H9 (cell line): ENCODE measurements around the gene OXER1. TPM values are rescaled to one million over a fixed set of nuclear protein-coding genes. Genes with fewer than 3 reads are reported as not detected.

ENCODE experiments used
- DNase-seq: peaks from one replicate; pipeline ENCODE4 v3.0.0-alpha.2; 2017
- H2AFZ ChIP-seq: one replicate; pipeline ENCODE4 v1.6.1; 2013; ENCODE audit warnings: mild to moderate bottlenecking, low read length, control low read depth, moderate library complexity
- H2AK5ac ChIP-seq: 2 replicates; pipeline ENCODE4 v1.6.1; 2013; ENCODE audit warnings: low read length, control low read depth, mixed read lengths; ENCODE audit not compliant: insufficient read length
- H2BK120ac ChIP-seq: one replicate; pipeline ENCODE4 v1.6.1; 2013; ENCODE audit warnings: low read depth, mild to moderate bottlenecking, low read length, control low read depth, inconsistent platforms; ENCODE audit not compliant: poor library complexity, severe bottlenecking
- H2BK12ac ChIP-seq: 2 replicates; pipeline ENCODE4 v1.6.1; 2013; ENCODE audit warnings: low read length, control low read depth, mixed read lengths, low read depth; ENCODE audit not compliant: insufficient read length
- H2BK15ac ChIP-seq: 2 replicates; pipeline ENCODE4 v1.6.1; 2013; ENCODE audit warnings: low read depth, low read length, control low read depth
- H2BK20ac ChIP-seq: one replicate; pipeline ENCODE4 v1.6.1; 2013; ENCODE audit warnings: low read depth, mild to moderate bottlenecking, low read length, control low read depth, inconsistent platforms; ENCODE audit not compliant: poor library complexity, severe bottlenecking
- H2BK5ac ChIP-seq: 2 replicates; pipeline ENCODE4 v1.6.1; 2013; ENCODE audit warnings: low read length, control low read depth, mixed read lengths; ENCODE audit not compliant: insufficient read length
- H3K14ac ChIP-seq: 2 replicates; pipeline ENCODE4 v1.6.1; 2013; ENCODE audit warnings: low read length, control low read depth; ENCODE audit not compliant: insufficient read depth
- H3K18ac ChIP-seq: 2 replicates; pipeline ENCODE4 v1.6.1; 2013; ENCODE audit warnings: low read depth, mild to moderate bottlenecking, mixed read lengths, low read length, control low read depth; ENCODE audit not compliant: insufficient read length
- H3K23ac ChIP-seq: 2 replicates; pipeline ENCODE4 v1.6.1; 2013; ENCODE audit warnings: low read length, control low read depth, mixed read lengths, low read depth; ENCODE audit not compliant: insufficient read length
- H3K23me2 ChIP-seq: 2 replicates; pipeline ENCODE4 v1.6.1; 2013; ENCODE audit warnings: low read depth, mild to moderate bottlenecking, mixed read lengths, low read length, control low read depth; ENCODE audit not compliant: insufficient read length, poor library complexity, severe bottlenecking
- H3K27ac ChIP-seq: 2 replicates; pipeline ENCODE4 v1.5.1; 2013; ENCODE audit warnings: low read length, control low read depth, mixed read lengths, low read depth; ENCODE audit not compliant: insufficient read length
- H3K27me3 ChIP-seq: 2 replicates; pipeline ENCODE4 v1.6.1; 2013; ENCODE audit warnings: low read length, control low read depth, inconsistent platforms; ENCODE audit not compliant: insufficient read depth
- H3K4ac ChIP-seq: 2 replicates; pipeline ENCODE4 v1.6.1; 2013; ENCODE audit warnings: low read depth, mild to moderate bottlenecking, control low read depth, inconsistent platforms, low read length, moderate library complexity
- H3K4me1 ChIP-seq: 2 replicates; pipeline ENCODE4 v1.6.1; 2013; ENCODE audit warnings: low read length, control low read depth, inconsistent platforms; ENCODE audit not compliant: insufficient read depth
- H3K4me2 ChIP-seq: 2 replicates; pipeline ENCODE4 v1.6.1; 2013; ENCODE audit warnings: low read length, control low read depth, mixed read lengths; ENCODE audit not compliant: insufficient read length, insufficient read depth
- H3K56ac ChIP-seq: 2 replicates; pipeline ENCODE4 v1.6.1; 2013; ENCODE audit warnings: low read depth, mild to moderate bottlenecking, mixed read lengths, low read length, control low read depth; ENCODE audit not compliant: insufficient read length
- H3K79me1 ChIP-seq: 2 replicates; pipeline ENCODE4 v1.6.1; 2013; ENCODE audit warnings: low read depth, mild to moderate bottlenecking, moderate library complexity, low read length, control low read depth, inconsistent platforms; ENCODE audit not compliant: insufficient read depth, poor library complexity, severe bottlenecking
- H3K79me2 ChIP-seq: 2 replicates; pipeline ENCODE4 v1.6.1; 2013; ENCODE audit warnings: low read length, control low read depth, inconsistent platforms; ENCODE audit not compliant: insufficient read depth
- H3K9ac ChIP-seq: 2 replicates; pipeline ENCODE4 v1.6.1; 2013; ENCODE audit warnings: low read length, control low read depth, mixed read lengths; ENCODE audit not compliant: insufficient read length; ENCODE audit errors: extremely low read depth
- H3K9me3 ChIP-seq: one replicate; pipeline ENCODE4 v1.6.1; 2013; ENCODE audit warnings: low read depth, low read length, inconsistent platforms; ENCODE audit not compliant: control insufficient read depth
- H3T11ph ChIP-seq: one replicate; pipeline ENCODE4 v1.6.1; 2013; ENCODE audit warnings: mild to moderate bottlenecking, low read length, control low read depth, inconsistent platforms
- H4K20me1 ChIP-seq: one replicate; pipeline ENCODE4 v1.6.1; 2013; ENCODE audit not compliant: control insufficient read depth, insufficient read length, insufficient read depth
- H4K5ac ChIP-seq: 2 replicates; pipeline ENCODE4 v1.6.1; 2013; ENCODE audit warnings: low read depth, mild to moderate bottlenecking, mixed read lengths, low read length, control low read depth; ENCODE audit not compliant: insufficient read length
- H4K8ac ChIP-seq: replicated peaks from 2 replicates; pipeline ENCODE4 v1.6.1; 2013; ENCODE audit warnings: low read length, control low read depth, mixed read lengths, low read depth; ENCODE audit not compliant: insufficient read length
- H4K91ac ChIP-seq: 2 replicates; pipeline ENCODE4 v1.6.1; 2013; ENCODE audit warnings: low read depth, mild to moderate bottlenecking, moderate library complexity, mixed read lengths, low read length, control low read depth; ENCODE audit not compliant: insufficient read length
- H3K27ac Mint-ChIP-seq, 3 experiments: 2 replicates in 2 of 3; 3 replicates in 1 of 3; pipeline ENCODE4 v1.8.0; 2020 to 2021; ENCODE audit warnings: mixed read lengths in 3 of 3, mild to moderate bottlenecking in 1 of 3, moderate library complexity in 1 of 3
- H3K27me3 Mint-ChIP-seq: 2 replicates; pipeline ENCODE4 v1.8.0; 2021; ENCODE audit warnings: low read depth, mild to moderate bottlenecking, moderate library complexity, mixed read lengths
- H3K36me3 Mint-ChIP-seq, 3 experiments: 2 replicates in 2 of 3; 3 replicates in 1 of 3; pipeline ENCODE4 v1.8.0; 2020 to 2021; ENCODE audit warnings: low read depth in 3 of 3, mixed read lengths in 3 of 3; ENCODE audit not compliant: insufficient read depth in 1 of 3
- H3K4me1 Mint-ChIP-seq, 2 experiments: 2 replicates each; pipeline ENCODE4 v1.8.0; 2020; ENCODE audit warnings: mixed read lengths in 2 of 2
- H3K4me3 Mint-ChIP-seq, 2 experiments: 2 replicates in 1 of 2; 3 replicates in 1 of 2; pipeline ENCODE4 v1.8.0; 2020 to 2021; ENCODE audit warnings: mild to moderate bottlenecking in 2 of 2, mixed read lengths in 2 of 2, moderate library complexity in 1 of 2
- H3K9me3 Mint-ChIP-seq, 2 experiments: 2 replicates in 1 of 2; 3 replicates in 1 of 2; pipeline ENCODE4 v1.8.0; 2020; ENCODE audit warnings: mild to moderate bottlenecking in 2 of 2, mixed read lengths in 2 of 2, moderate library complexity in 1 of 2
- WGBS: extraction: QIAGEN DNeasy Blood & Tissue Kit; methylation state at CpG from one replicate; pipeline ENCODE4 v1.1.7; 2013; ENCODE audit warnings: missing lambda C conversion rate, low lambda C conversion rate, mixed read lengths; ENCODE audit not compliant: insufficient read length; ENCODE audit errors: extremely low coverage; 5-methylcytosine and 5-hydroxymethylcytosine counted together
- total RNA-seq: library from RNA; stranded (reverse); gene quantifications from 2 replicates; pipeline ENCODE4 v1.2.1, GENCODE V29; 2021
- TF ChIP-seq, protein P1 (sequence below): fragments of 200-600 bp; sonication (generic); conservative IDR thresholded peaks from 3 replicates; pipeline ENCODE4 v1.8.0; 2021; ENCODE audit warnings: antibody characterized with exemption, mild to moderate bottlenecking

The OXER1 gene
- total RNA-seq, 1 experiment from 2014 or later, result 1.6 TPM

DNA sequence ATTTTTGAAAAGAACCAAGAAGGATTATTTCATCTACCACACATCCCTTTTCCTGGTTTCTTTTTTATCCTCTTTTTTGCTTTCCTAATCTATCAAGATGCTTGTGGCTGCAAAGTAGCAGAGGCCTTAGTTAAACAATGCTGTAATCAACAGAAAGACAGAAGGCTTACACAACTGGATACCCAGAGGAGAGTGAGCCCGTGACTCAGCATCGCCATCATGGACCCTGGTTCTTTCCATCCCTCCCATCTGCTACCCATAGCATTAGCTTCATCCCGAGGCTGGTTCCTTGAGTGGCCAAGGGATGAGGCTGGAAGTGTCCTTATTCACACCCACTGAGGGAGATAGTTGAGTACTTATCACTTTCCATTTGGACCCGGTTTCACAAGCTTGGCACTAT, 35.9 kb upstream of the OXER1 start:
- Histone ChIP-seq H4K5ac (no peak overlapping the region), H3K4me2 (no peak overlapping the region), H3K9ac (no peak overlapping the region), H4K20me1 (no peaks in the 10 kb centered on the region), H2BK20ac (no peak overlapping the region), H3K23ac (no peak overlapping the region), H2AK5ac (no peak overlapping the region), H4K91ac (no peak overlapping the region), H3K18ac (no peak overlapping the region), H3T11ph (no peak overlapping the region), H4K8ac (no peak overlapping the region), H3K27me3 (no peaks in the 10 kb centered on the region), H3K4ac (no peak overlapping the region), H3K27ac (no peak overlapping the region), H3K4me1 (no peaks in the 10 kb centered on the region), H2AFZ (no peak overlapping the region), H3K56ac (no peak overlapping the region), H2BK120ac (no peak overlapping the region), H3K79me2 (no peaks in the 10 kb centered on the region), H3K79me1 (no peaks in the 10 kb centered on the region), H3K9me3 (no peaks in the 10 kb centered on the region), H2BK5ac (no peak overlapping the region), H2BK12ac (no peak overlapping the region), H3K14ac (no peak overlapping the region), H2BK15ac (no peak overlapping the region), H3K23me2 (no peaks in the 10 kb centered on the region)
- peaks cover 0 to 4% (median 0%) of the 10 kb centered on the region in 3 experiments; a peak in 3 of 7 replicates for H3K36me3 Mint-ChIP-seq
- WGBS, result no CpG with 5 or more reads among the region's 4 CpGs
- peaks cover 0 to 4% of the 10 kb centered on the region in 2 experiments; a peak in 1 of 5 replicates for H3K9me3 Mint-ChIP-seq
- H3K27ac Mint-ChIP-seq, result no peak overlapping the region
- peaks cover 2% of the 10 kb centered on the region for H3K27me3 Mint-ChIP-seq
- no peak overlapping the region for H3K4me3 Mint-ChIP-seq
- DNase-seq, result no peak
- TF ChIP-seq, protein P1, sequence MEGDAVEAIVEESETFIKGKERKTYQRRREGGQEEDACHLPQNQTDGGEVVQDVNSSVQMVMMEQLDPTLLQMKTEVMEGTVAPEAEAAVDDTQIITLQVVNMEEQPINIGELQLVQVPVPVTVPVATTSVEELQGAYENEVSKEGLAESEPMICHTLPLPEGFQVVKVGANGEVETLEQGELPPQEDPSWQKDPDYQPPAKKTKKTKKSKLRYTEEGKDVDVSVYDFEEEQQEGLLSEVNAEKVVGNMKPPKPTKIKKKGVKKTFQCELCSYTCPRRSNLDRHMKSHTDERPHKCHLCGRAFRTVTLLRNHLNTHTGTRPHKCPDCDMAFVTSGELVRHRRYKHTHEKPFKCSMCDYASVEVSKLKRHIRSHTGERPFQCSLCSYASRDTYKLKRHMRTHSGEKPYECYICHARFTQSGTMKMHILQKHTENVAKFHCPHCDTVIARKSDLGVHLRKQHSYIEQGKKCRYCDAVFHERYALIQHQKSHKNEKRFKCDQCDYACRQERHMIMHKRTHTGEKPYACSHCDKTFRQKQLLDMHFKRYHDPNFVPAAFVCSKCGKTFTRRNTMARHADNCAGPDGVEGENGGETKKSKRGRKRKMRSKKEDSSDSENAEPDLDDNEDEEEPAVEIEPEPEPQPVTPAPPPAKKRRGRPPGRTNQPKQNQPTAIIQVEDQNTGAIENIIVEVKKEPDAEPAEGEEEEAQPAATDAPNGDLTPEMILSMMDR, result no peak
- H3K4me1 Mint-ChIP-seq, result peaks cover 10 to 12% of the 10 kb centered on the region in 2 experiments
